Lung microvascular endothelial cell (primary cell): ENCODE results near the gene HCRTR1. TPM values are rescaled to one million over a fixed set of nuclear protein-coding genes. Genes with fewer than 3 reads are reported as not detected.

Source experiments
- DNase-seq, 2 donors: peaks; one replicate each; pipeline versions ENCODE4 v3.0.0 to v3.0.0-alpha.2; 2010; ENCODE audit warnings: low read depth in 2 of 2
- total RNA-seq: library from RNA; depleted of rRNA; stranded (reverse); fragments of >200 nt; gene quantifications from 2 replicates; pipeline ENCODE4 v1.2.1, GENCODE V29; 2014

The HCRTR1 gene
- total RNA-seq, 1 donor from 2014 or later = 5.4 TPM

DNA sequence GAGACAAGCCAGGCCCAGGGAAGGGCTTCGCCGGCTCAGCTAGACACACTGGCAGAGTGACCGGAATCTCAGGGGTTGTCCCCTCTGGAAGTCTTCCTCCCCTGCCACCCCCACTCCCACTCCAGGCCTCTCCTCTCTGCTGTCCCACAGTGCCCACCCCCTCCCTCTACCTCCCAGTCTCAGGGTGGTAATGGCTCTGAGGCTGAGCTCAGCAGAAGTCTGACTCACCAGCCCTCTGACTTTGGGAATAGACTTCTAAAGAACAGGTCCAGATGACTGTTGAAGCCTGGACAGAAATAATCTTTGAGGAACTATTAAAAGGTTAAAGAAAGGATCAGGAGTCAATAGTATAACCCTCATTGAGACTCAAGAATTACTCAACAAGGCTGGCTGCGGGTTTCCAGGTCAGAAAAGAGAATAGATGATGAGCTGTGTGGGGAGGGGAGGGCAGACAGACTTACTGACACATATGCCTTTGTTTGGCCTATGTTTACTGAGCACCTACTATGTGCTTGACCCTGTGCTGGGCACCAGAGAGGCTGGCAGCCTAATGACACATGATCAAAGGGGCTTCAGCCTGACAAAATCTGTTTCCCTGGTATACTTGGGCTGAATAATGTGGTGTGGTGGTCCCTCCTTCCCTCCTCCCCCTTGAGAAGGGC, 8.2 kb downstream of the HCRTR1 start:
- peak in 1 of 2 donors; percentile 34 for DNase-seq

DNA sequence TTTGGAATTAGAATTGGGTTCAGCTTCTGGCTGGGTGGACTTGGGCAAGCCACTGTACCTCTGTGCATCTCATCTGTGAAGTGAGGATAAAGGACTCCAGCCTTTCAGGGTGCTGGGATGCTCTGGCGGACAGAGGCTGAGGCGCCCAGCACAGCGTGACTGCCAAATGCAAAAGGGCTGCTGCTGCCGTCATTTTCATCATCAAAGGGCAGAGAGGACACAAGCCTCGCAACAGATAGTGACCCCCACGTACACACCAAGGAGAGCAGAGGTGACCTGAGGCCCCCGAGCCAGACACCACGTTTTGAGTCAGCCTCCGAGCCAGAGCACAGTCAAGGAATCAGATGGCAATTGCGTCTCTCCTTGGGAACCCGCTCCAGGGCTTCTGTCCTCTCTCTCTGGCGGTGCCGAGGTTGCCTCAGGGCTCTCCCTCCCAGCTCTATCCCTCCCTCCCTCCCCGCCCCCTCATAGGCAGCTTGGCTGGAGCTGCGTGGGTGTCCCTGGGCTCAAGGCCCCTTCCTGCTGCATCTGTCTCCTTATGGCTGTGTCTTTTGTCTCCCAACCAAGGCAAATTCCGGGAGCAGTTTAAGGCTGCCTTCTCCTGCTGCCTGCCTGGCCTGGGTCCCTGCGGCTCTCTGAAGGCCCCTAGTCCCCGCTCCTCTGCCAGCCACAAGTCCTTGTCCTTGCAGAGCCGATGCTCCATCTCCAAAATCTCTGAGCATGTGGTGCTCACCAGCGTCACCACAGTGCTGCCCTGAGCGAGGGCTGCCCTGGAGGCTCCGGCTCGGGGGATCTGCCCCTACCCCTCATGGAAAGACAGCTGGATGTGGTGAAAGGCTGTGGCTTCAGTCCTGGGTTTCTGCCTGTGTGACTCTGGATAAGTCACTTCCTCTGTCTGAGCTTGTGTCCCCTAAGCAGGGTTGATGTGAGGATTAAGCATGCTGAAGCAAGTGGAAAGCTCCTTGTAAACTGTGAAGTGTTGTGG, 9.0 kb downstream of the HCRTR1 start:
- peak in 1 of 2 donors; percentile 20 for DNase-seq

DNA sequence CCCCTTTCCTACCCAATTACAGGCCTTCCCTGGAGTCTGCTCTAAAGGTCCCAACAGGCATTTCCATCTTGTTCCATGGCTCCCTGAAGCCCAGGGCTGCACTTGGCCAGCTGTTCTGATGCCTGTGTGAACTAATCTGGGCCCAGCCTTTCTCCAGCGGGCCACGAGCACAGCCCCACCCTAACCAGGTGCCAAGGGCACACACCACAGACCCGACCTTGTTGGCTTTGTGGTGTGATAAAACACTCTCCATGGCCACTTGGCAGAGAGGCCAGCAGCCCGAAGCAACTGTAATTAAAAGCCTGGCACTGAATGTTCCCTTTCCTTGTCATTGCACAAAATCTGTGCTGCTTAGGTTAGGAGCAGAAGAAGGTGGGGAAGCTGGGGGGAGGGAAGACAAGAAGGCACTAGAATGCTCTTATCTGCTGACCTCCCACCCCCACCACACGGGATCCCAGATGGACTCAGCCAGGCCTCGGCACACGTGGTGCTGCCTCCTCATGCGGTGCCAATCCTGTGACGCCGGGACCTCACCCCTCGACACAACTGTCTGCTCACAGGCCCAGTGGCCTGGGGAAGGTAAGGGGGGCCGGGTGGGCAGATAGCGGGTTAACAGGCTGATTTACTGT, 9.9 kb downstream of the HCRTR1 start:
- no peak for DNase-seq

DNA sequence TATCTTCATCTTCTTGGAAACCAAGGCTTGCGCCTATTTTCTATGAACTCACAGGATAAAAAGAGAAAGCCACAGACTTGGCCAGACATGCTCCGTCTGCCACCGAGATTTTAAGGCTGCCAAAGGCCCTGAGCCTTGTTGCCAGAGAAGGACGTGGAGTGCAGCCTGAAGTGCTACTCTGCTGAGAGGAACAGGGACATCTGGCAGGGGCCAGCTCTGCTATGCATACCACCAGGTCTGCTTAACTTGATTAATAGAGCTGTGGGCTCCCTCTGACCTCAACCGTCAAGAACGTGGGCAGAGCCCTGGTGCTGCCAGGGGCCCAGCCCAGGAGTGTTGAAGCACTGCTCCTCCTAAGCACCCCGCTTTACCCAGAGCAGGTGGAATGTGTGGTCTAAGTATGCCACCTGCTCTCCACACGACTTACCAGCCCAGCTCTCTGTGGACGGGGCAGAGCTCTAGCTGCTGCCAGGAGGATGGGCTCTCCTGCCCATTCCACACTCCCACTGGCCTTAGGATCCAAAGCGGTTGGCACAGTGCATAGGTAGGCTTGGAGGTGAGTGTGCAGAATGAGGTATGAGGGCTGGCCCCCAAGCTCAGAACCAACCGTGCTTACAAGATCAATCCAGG, 10.6 kb downstream of the HCRTR1 start:
- DNase-seq = no peak

DNA sequence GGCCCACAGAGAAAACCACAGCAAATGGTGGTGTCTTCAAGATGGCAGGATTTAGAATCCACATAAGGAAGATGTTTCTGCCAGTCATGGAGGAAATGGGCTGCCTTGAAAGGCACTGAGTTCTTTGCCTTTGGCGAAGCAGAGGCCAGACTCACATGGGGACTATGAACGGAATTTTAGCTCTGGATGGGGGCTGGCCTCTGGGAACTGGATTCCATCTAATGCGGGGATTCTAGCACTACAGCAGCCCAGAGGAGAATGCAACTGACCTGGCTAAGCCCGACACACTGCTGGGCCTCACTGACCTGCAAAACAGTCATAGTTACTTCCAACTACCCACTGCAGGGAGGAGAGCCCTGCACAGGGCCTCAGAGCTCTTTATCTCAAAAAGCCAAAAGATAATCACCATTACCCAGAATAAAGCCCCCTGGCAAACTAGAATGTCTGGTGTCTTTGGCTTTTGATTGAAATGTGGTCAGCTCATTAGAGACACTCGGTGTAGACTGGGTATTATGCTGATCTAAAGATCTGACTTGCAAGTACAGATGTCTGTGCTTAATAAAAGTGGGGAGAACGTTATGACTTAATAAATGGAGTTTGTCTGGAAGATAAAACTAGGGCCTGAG, 11.6 kb downstream of the HCRTR1 start:
- no peak for DNase-seq

DNA sequence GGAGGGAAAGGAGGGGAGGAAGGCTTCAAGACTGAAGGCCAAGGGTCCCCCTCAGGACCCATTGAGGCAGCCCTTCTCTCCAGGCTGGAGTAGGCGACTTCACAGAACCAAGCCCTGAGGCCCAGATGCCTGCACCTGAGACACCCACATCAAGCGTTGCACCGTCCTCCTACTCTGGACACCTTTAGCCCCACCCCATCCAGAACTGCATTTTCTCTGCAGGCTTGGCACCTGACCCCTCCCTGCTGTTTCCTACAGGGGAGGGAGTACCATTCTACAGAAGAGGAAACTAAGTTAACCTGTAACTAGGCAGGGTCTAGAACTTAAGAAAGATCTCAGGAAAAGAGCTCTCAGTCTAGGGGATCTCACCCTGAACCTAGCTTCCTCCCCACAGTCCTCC, 15.2 kb downstream of the HCRTR1 start:
- DNase-seq = no peak

DNA sequence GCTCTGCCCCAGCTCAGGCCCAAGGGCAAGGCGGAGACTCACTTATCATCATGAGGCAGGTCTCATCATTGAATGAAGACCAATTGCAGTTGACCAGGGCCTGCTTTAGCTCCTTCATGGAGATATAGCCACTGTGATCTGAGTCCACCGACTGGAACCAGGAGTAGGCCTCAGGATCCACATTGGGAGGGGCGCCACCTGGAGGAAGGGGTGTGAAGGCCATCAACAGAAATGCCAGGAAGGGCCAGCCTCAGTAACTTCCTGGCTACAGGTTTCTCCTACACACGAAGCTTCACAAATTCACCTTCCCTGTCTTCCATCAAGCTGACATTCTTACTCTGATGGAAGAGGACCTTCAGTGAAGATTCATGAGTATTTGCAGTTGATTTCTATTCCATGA, 15.6 kb downstream of the HCRTR1 start:
- peak; percentile 34 to 57 for DNase-seq

DNA sequence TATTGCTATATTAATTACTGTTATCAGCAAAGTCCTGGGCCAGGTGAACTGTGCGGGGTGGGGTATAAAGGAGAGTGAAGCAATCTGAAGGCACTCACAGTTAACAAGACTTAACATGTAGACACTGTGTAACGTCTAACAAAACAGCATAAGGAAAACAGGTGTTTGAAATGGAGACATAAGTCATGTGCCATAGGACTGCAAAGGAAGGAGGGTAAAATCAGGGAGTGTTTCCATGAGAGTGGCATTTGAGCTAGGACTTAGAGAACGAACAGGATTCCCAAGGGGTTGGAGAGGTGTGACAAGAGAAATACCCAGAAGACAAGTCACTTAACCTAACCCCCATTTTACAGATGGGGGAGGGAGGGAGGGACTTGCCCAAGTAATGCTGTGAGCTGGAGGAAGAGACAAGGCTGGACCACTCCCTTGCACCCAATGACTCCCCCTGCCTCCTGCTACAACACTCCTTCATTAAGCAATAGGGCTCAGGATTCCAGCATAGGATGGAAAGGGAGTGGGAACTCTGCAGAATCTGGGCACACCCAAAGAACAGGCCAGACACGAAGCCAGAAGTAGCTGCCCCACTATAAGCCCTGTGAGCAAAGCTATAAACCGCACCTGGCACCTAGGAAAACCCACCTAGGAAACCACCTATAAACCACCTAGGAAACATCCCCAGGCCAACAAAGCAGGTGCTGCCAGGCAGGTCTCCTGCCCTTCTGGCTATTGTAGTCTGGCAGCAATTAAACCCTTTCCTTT, 20.6 kb downstream of the HCRTR1 start:
- DNase-seq = no peak

DNA sequence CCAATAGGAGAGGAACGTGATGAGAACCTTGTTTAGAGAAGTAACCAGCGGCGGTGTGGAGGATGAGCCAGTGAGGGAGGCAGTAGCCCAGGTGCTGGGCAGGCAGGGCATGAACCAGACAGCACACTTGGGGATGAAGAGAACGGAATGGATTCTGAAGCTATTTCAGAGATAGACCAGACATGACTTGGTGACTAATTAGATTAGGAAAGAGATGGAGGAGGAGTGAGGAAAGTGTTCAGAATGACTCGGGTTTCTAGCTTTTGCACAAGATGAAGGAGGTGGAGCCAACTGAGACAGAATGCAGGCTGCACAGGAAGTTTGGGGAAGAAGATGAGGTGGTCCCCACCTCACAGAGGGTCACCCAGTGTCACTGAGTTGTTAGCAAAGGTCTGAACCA, 22.1 kb downstream of the HCRTR1 start:
- DNase-seq = peak in 1 of 2 donors; percentile 35

DNA sequence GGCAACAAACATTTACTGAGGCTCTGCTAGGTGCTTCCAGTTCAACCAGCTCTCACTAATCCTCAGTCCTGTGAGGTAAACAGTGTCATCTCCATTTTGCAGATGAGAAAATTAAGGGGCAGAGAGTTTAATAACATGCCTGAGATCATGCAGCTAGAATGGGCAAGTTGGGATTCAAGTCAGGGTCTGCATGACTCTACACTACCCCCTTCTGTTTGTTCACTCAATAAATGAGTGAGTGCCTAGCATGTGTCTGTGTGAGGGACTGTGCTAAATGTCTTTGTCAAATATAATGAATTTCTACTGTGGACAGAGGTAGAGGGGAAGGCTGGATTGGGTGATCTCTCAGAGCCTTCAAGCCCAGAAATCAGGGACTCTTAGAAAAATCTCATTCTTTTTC, 22.7 kb downstream of the HCRTR1 start:
- DNase-seq = no peak

DNA sequence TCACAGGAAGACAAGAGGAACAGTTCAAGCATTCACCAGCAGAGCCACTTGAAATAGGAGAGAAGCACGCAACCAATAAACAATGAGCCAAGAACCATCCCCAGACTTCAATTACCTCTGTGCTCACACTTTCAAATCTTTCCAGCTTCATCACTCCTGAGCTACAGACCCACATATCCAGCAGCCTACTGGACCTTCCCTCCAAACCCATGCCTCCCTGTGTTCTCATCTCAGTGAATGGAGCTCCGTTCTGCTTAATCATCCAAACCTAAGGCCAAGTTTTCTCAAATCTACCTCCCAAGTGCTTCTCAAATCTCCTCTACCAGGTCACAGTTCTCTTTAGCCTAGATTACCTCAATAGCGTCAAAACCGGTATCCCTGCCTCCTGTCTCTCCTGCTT, 23.5 kb downstream of the HCRTR1 start:
- DNase-seq = peak in 1 of 2 donors; percentile 15

DNA sequence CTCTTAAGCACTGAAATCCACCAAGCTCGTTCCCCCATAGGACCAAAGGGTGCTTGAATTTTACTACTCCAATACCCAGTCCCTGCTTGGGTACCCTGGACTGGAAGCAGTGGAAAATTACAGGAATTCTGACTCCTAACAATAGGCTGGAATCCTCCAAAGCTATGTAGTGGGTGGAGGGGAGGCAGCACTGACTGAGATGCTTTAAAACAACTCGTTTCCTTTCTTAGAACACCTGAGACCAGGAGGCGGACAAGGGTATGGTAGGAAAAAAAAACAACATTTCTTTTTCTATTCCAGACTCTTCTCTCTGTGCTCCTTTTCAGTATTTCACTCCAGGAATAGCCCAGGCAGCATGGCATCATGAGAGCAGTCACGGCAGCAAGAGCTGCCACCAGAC, 24.9 kb downstream of the HCRTR1 start:
- no peak for DNase-seq

DNA sequence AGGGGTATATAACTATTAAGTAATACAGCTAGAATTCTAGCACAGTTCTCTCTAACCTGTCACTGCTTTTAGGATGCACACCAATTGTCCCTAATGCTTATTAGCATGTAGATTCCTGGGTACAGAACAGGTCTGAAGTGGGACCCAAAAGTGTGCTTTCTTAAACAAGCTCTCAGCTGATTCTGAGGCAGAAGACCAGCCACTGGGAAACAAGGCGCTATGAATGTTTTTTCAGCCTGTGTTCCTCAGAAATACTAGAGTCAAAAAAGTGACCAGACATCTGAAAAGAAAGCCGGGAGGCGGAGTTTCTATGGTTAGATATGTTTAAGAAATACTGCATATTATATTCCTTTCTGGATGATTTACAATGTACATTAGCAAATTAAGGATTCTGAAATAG, 25.4 kb downstream of the HCRTR1 start:
- no peak for DNase-seq

DNA sequence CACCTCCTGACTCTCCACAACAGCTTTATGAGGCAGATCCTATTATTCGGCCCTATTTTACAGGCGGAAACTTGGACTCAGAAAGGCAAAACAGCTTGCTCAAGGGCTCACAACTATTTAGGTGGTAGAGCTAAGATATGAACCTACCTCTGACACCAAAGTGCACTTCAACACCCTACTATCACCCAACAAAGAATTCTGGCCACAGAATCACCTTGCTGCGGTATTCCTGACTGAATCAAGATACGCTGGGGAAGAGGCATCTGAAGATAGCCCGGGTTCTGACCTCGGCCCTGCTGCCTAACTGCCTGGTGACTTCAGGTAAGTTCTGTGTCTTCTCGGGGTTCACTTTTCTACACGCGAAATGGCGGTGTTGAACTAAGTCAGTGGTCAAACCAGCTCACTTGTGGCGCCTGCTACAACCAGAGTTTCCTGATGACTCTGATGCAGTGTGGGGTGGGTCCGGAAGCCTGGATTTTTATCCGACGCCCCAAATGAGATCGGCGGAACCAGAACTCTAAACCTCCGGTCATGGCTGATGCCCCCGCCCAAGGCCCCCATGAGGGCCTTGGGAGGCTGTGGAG, 26.6 kb downstream of the HCRTR1 start:
- no peak for DNase-seq

DNA sequence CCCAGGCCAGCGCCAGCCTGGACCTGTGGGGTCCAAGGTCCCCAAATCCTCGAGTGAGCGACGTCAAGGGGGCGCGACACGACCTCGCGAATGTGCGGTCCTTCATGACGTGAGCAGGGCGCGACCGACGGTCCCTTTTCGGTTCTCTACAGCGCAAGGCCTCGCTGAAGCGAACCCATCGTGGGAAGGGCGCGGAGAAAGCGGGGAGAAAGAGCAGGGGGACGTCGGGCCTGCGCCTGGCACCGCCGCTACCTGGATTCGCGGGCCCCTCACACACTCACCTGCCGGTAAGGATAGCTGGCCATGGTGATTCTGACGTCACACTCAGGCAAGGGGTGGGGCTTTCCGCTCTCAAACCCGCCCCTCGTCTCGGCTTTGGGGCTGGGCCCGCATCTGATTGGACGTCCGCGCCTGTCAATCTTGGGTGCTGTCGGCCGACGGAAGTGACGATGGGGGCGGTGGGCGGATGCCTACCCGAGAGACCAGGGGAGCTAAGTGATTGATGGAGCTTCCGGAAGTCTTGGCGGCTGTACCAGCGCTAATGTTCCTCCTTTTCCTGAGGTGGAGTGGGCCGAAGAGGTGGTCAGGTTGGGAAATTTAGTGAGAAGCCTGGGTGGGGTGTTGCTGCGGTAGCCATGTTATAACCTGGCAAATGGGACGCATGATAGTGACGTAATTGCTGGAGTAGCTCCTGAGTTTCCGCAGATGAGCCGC, 27.2 kb downstream of the HCRTR1 start, which contains the start of gene PEF1:
Gene PEF1, minus strand, starts transcription at position 317 of the 714 bp plus-strand sequence. Its CDS starts 12 bp downstream, at position 305.
- peak; percentile 99 for DNase-seq

DNA sequence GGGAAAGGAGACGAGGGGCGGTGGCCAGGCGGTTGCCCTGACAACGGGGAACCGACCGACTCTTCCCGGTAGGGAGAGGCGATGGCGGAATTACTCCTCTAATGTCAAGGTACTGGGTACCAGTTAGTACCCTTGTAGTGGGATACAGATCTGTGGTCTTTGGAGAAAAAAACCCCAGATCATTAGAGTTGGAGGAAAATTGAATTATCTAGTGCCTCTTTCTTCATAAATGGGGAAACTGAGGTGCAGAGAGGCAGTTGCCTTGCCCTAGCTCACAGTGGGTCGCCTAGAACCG, 27.7 kb downstream of the HCRTR1 start:
- no peak for DNase-seq

DNA sequence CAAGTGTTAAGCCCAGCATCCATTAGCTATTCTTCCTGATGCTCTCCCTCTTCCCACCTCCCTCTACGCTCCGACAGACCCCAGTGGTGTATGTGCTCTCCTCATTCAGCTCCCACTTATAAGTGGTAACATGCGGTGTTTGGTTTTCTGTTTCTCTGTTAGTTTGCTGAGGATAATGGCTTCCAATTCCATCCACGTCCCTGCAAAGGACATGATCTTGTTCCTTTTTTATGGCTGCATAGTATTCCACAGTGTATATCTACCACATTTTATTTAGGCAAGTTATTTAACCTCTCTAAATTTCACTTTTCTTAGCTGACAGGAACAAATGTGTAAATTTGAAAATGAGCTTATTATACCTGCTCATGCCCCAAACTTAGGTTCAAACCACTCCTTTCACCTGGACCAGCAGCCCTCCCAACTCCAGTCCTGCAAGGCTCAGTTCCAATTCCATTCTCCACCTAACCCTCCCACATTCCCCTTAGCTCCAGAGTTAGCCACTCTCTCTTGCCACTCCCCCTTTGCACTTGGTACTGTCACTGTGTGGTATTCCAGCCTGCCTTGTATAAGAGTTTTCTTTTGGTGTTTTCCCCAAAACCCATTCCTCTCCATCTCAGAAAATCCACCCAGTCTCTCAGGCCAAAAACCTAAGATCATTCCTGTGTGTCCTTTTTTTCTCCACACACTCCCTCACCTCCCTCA, 28.9 kb downstream of the HCRTR1 start:
- DNase-seq = no peak

DNA sequence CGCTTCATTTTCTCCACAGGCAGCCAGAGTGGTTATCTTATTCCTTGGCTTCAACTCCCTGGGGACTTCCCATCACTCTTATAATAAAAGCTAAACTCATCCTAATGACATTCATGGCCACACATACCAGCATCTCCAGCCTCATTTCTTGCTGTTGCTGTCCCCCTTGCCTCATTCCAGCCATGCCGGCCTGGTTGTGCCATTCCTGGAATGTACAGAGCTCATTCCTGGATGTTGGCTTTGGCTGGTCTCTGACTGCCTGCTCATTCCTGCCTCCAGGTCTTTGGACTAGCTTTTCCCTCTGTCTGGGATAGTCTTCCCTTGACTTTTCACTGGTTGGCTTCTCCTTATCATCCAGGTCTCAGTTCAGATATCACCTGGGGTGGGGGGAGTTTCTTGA, 29.6 kb downstream of the HCRTR1 start:
- peak in 1 of 2 donors; percentile 52 for DNase-seq

DNA sequence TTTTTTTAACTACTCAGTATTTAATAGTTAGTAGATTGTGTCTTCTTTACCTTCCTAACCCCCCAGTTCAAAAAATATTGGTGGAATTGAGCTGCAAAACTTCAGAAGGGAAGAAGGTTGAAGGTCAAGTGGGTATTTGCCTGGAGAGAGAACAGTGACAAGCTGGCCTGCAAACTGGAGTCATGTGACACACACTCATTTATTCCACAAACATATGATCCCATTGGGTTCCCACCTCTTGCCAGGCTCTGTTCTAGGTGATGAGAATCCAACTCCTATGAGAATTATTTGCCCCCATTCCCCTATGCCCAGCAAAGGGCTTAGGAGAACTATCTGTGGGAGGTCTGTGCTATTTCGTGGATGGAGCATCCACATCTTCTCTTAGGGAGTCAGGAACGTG, 30.7 kb downstream of the HCRTR1 start:
- DNase-seq = peak in 1 of 2 donors; percentile 78
